GM23338 (cell line): ENCODE measurements around the gene NRIP1. TPM values are rescaled to one million over a fixed set of nuclear protein-coding genes. Genes with fewer than 3 reads are reported as not detected.

Experiments used
- ATAC-seq: fragments of 200-7000 bp; cut with Tn5 transposase; 3 replicates; pipeline ENCODE4 v1.9.1; 2020
- DNase-seq: peaks from one replicate; pipeline ENCODE4 v3.0.0-alpha.2; 2015; ENCODE audit warnings: low spot score
- H2AFZ ChIP-seq: fragments of 200-600 bp; sonication (generic); 2 replicates; pipeline ENCODE4 v1.8.0; 2016; ENCODE audit warnings: antibody characterized with exemption, mild to moderate bottlenecking, moderate library complexity
- H3F3A ChIP-seq: fragments of 200-600 bp; sonication (generic); replicated peaks from 2 replicates; pipeline ENCODE4 v1.8.0; 2017; ENCODE audit warnings: antibody characterized with exemption, mixed run types, low read depth
- H3K27ac ChIP-seq: fragments of 200-600 bp; sonication (generic); 2 replicates; pipeline ENCODE4 v1.6.1; 2016; ENCODE audit warnings: low read depth
- H3K27me3 ChIP-seq: fragments of 200-600 bp; sonication (generic); 2 replicates; pipeline ENCODE4 v1.8.0; 2016; ENCODE audit warnings: mild to moderate bottlenecking, mixed run types, moderate library complexity; ENCODE audit not compliant: insufficient read depth
- H3K36me3 ChIP-seq: fragments of 200-600 bp; sonication (generic); 2 replicates; pipeline ENCODE4 v1.8.0; 2016; ENCODE audit warnings: mild to moderate bottlenecking; ENCODE audit not compliant: insufficient read depth
- H3K4me1 ChIP-seq: fragments of 200-600 bp; sonication (generic); 2 replicates; pipeline ENCODE4 v1.8.0; 2016; ENCODE audit warnings: mild to moderate bottlenecking, moderate library complexity; ENCODE audit not compliant: insufficient read depth
- H3K4me2 ChIP-seq: fragments of 200-600 bp; sonication (generic); 2 replicates; pipeline ENCODE4 v1.7.1; 2017; ENCODE audit warnings: mixed run types
- H3K4me3 ChIP-seq: fragments of 200-600 bp; sonication (generic); 2 replicates; pipeline ENCODE4 v1.6.1; 2016; ENCODE audit warnings: mixed run types
- H3K79me2 ChIP-seq: fragments of 200-600 bp; sonication (generic); replicated peaks from 2 replicates; pipeline ENCODE4 v1.8.0; 2017; ENCODE audit warnings: mild to moderate bottlenecking; ENCODE audit not compliant: insufficient read depth
- H3K9me2 ChIP-seq: fragments of 200-600 bp; sonication (generic); 2 replicates; pipeline ENCODE4 v1.8.0; 2017; ENCODE audit not compliant: insufficient read depth
- H4K20me1 ChIP-seq: fragments of 200-600 bp; sonication (generic); replicated peaks from 2 replicates; pipeline ENCODE4 v1.8.0; 2017; ENCODE audit warnings: mild to moderate bottlenecking; ENCODE audit not compliant: insufficient read depth
- H3K27ac Mint-ChIP-seq: 2 replicates; pipeline ENCODE4 v1.8.0; 2020; ENCODE audit warnings: inconsistent platforms, mild to moderate bottlenecking, moderate library complexity, mixed read lengths
- H3K27me3 Mint-ChIP-seq: 3 replicates; pipeline ENCODE4 v1.8.0; 2022; ENCODE audit warnings: low read depth, mild to moderate bottlenecking, moderate library complexity, mixed read lengths, inconsistent platforms; ENCODE audit not compliant: insufficient read depth, poor library complexity
- H3K36me3 Mint-ChIP-seq: 3 replicates; pipeline ENCODE4 v1.8.0; 2021; ENCODE audit warnings: low read depth, mild to moderate bottlenecking, inconsistent platforms, moderate library complexity, mixed read lengths
- H3K4me1 Mint-ChIP-seq: 3 replicates; pipeline ENCODE4 v1.8.0; 2020; ENCODE audit warnings: mild to moderate bottlenecking, inconsistent platforms, mixed read lengths
- H3K4me3 Mint-ChIP-seq: 3 replicates; pipeline ENCODE4 v1.8.0; 2021; ENCODE audit warnings: moderate library complexity, mild to moderate bottlenecking, inconsistent platforms, mixed read lengths
- H3K9me3 Mint-ChIP-seq: 3 replicates; pipeline ENCODE4 v1.8.0; 2020; ENCODE audit warnings: moderate library complexity, mild to moderate bottlenecking, inconsistent platforms, mixed read lengths
- CREB1 ChIP-seq: fragments of 250-450 bp; sonication (Bioruptor Pico); IDR thresholded peaks from 2 replicates; pipeline ENCODE4 v1.5.0; 2020; ENCODE audit warnings: low read depth, mild to moderate bottlenecking, moderate library complexity
- CTCF ChIP-seq, 2 experiments: fragments of 200-600 bp in 1 of 2; sonication (generic) in 1 of 2; conservative IDR thresholded peaks; 2 replicates each; pipeline versions ENCODE4 v1.5.1 to v1.6.1; 2016 to 2017; ENCODE audit warnings: antibody characterized with exemption in 2 of 2, low read depth in 2 of 2, mild to moderate bottlenecking in 2 of 2, moderate library complexity in 1 of 2
- ETS1 ChIP-seq: IDR thresholded peaks from 2 replicates; pipeline ENCODE4 v1.6.1; 2016; ENCODE audit warnings: antibody characterized with exemption
- EZH2 ChIP-seq: fragments of 200-600 bp; sonication (generic); IDR thresholded peaks from one replicate; pipeline ENCODE4 v1.8.0; 2017; ENCODE audit warnings: antibody characterized with exemption, mild to moderate bottlenecking, low read depth; ENCODE audit not compliant: unreplicated experiment
- EZH2phosphoT487 ChIP-seq: fragments of 200-600 bp; sonication (generic); IDR thresholded peaks from one replicate; pipeline ENCODE4 v1.8.1; 2018; ENCODE audit warnings: antibody characterized with exemption; ENCODE audit not compliant: unreplicated experiment
- JUNB ChIP-seq: IDR thresholded peaks from one replicate; pipeline ENCODE4 v1.6.1; 2016; ENCODE audit warnings: antibody characterized with exemption; ENCODE audit not compliant: unreplicated experiment
- NANOG ChIP-seq: IDR thresholded peaks from 2 replicates; pipeline ENCODE4 v1.6.1; 2016; ENCODE audit warnings: antibody characterized with exemption, borderline replicate concordance
- POLR2AphosphoS5 ChIP-seq: IDR thresholded peaks from 2 replicates; pipeline ENCODE4 v1.6.1; 2016; ENCODE audit warnings: antibody characterized with exemption, low read depth
- REST ChIP-seq: IDR thresholded peaks from one replicate; pipeline ENCODE4 v1.6.1; 2018; ENCODE audit warnings: antibody characterized with exemption; ENCODE audit not compliant: unreplicated experiment
- STAT1 ChIP-seq: IDR thresholded peaks from one replicate; pipeline ENCODE4 v1.6.1; 2016; ENCODE audit warnings: antibody characterized with exemption; ENCODE audit not compliant: unreplicated experiment
- ZNF114 ChIP-seq: fragments of 250-450 bp; sonication (Bioruptor Pico); IDR thresholded peaks from 2 replicates; pipeline ENCODE4 v1.5.0; 2020; ENCODE audit warnings: mild to moderate bottlenecking, moderate library complexity
- ZNF331 ChIP-seq: fragments of 250-450 bp; sonication (Bioruptor Pico); IDR thresholded peaks from 2 replicates; pipeline ENCODE4 v1.5.0; 2020; ENCODE audit warnings: low read depth, mild to moderate bottlenecking, moderate library complexity
- polyA plus RNA-seq: library from polyadenylated mRNA; unstranded; fragments of >200 nt; fragmentation: Nextera tagmentation; extraction: Ambion mirVana; gene quantifications from 2 replicates; pipeline ENCODE4 v1.2.1, GENCODE V29; 2016
- total RNA-seq: library from RNA; depleted of rRNA; stranded (reverse); fragments of >200 nt; shearing (Covaris generic); gene quantifications from 2 replicates; pipeline ENCODE4 v1.2.3, GENCODE V29; 2014

Gene NRIP1
- total and polyA plus RNA-seq, 2 experiments from 2014 or later: 3.0 to 9.0 TPM

GRCh38 chr21:14926186-14926585, 138.6 kb downstream of the NRIP1 start (continued):
- TF ChIP-seq ETS1: no peak
- TF ChIP-seq ZNF331: no peak
- no peak for TF ChIP-seq POLR2AphosphoS5
- no peak for TF ChIP-seq CREB1
- TF ChIP-seq JUNB: no peak

- no peak for DNase-seq
- peaks cover 3% of the 10 kb centered on the region; the same call in 1 of the 3 replicates for H3K9me3 Mint-ChIP-seq
- H3K4me1 ChIP-seq: no peaks in the 10 kb centered on the region
- no peaks in the 10 kb centered on the region for H3K79me2 ChIP-seq
- H3K27me3 Mint-ChIP-seq: no peaks in the 10 kb centered on the region
- no peaks in the 10 kb centered on the region for H4K20me1 ChIP-seq
- H3K4me2 ChIP-seq: no peak overlapping the region
- H3K4me3 ChIP-seq: no peak overlapping the region
- no peak overlapping the region for H3K27ac Mint-ChIP-seq
- H3K36me3 ChIP-seq: no peaks in the 10 kb centered on the region; the same call in 1 of the 2 replicates
- no peak for ATAC-seq
- H3K4me1 Mint-ChIP-seq: peaks cover 7% of the 10 kb centered on the region; the same call in 2 of the 3 replicates
- no peaks in the 10 kb centered on the region for H3K9me2 ChIP-seq
- H3K27me3 ChIP-seq: no peaks in the 10 kb centered on the region
- H3K27ac ChIP-seq: no peak overlapping the region
- no peaks in the 10 kb centered on the region for H3F3A ChIP-seq
- H3K36me3 Mint-ChIP-seq: no peaks in the 10 kb centered on the region; the same call in 2 of the 3 replicates
- H2AFZ ChIP-seq: no peak overlapping the region
- no peak overlapping the region for H3K4me3 Mint-ChIP-seq
- TF ChIP-seq CTCF (conservative IDR thresholded peaks at IDR 0.05; ENCODE audit: low read depth in 2 of 2) (no peak), CREB1 (no peak), EZH2 (no peak), ETS1 (no peak), EZH2phosphoT487 (no peak), NANOG (no peak), ZNF114 (CRISPR knock-in tag) (no peak), JUNB (no peak), REST (no peak), STAT1 (no peak), POLR2AphosphoS5 (no peak)
Observed at GRCh38 chr21:14923468-14923867, 141.3 kb downstream of the NRIP1 start.
